Measurements from ENCODE around the gene CBX8. TPM values are rescaled to one million over a fixed set of nuclear protein-coding genes. Genes with fewer than 3 reads are reported as not detected.

Gene CBX8
- 5.5 TPM for polyA plus RNA-seq (2013, experiment 1 of 2; ENCODE audit: insufficient read length)
- polyA plus RNA-seq (2013, experiment 2 of 2; ENCODE audit: insufficient read length), result 4.7 TPM

GRCh38 chr17:79796763-79797491 is at the start of gene CBX8:
Gene CBX8 (minus strand): TSS chr17:79797077. CDS start chr17:79796998, 79 bp downstream.
- peak; percentile 98 for DNase-seq

DNA sequence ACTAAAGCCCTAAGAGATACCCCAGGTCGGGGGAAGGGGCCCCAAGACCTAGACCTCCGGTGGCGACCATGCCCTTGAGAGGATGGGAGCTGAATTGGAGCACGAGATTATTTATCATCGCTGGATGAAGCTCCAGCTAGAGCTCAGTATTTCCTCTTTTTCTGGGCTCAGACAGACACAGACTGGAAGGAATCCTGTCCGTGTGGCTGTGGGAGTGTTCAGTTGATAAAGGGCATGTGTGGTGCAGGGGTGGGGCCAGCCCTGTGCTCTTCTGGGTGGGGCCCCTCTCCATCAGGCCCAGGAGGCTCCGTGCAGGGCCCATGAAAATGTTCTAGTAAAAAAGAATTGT is 48.7 kb upstream of the CBX8 start:
- DNase-seq, result peak; percentile 28

DNA sequence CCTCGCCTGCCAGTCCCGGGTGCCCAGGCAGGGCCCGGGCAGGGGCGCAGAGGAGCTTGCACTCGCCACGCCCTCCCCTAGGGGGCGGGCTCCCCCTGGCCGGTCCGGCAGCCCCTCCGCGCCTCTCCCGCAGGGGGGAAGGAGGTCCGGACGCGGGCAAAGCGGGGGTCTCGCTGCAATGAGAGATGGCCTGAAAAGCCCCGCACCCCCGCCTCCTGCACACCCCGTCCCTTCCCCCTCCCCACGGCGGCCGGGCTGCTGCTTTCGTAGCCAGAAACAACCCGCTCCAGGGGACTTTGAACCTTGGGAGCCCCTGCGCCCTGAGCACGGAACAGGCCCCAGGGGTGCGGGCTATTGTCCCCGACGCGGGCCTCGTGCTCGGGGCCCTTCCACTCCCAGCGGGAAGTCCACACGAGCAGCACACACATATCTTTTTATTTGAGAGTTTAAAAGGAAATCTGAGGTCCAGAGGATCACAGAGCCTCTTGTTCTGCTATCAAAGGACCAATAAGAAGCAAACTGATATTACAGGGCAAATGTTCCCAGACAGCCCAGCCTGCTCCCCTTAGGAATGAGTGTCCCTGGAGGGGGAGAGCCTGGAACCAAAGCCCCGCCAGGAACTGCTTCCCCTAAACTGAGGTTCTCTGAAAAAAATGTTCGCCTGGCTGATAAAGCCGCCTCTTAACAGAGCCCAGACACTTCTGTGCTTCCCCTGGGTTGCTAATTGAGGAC is 48.2 kb upstream of the CBX8 start:
- peak; percentile 18 for DNase-seq

GRCh38 chr17:79843816-79844800 is 47.2 kb upstream of the CBX8 start:
- DNase-seq, result peak; percentile 61

DNA sequence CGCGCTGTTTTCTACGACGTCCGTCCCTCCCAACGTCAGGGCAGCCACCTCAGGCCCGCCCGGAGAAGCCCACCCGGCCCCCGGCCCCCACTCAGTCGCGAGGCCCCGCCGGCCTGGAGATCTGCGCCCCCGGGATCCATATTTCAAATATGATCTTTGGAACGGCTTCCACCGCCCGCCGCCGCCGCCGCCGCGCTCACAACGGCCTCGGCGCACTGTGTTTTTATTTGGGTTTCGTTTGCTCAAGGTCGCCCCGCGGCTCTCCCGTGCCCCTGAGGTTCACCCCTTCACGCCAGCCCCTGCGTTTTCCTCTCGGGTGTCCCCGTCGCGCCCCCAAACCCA is 46.6 kb upstream of the CBX8 start:
- DNase-seq, result no peak

GRCh38 chr17:79842656-79843473 is 46.0 kb upstream of the CBX8 start:
- no peak for DNase-seq

GRCh38 chr17:79842136-79842655 is 45.3 kb upstream of the CBX8 start:
- no peak for DNase-seq

DNA sequence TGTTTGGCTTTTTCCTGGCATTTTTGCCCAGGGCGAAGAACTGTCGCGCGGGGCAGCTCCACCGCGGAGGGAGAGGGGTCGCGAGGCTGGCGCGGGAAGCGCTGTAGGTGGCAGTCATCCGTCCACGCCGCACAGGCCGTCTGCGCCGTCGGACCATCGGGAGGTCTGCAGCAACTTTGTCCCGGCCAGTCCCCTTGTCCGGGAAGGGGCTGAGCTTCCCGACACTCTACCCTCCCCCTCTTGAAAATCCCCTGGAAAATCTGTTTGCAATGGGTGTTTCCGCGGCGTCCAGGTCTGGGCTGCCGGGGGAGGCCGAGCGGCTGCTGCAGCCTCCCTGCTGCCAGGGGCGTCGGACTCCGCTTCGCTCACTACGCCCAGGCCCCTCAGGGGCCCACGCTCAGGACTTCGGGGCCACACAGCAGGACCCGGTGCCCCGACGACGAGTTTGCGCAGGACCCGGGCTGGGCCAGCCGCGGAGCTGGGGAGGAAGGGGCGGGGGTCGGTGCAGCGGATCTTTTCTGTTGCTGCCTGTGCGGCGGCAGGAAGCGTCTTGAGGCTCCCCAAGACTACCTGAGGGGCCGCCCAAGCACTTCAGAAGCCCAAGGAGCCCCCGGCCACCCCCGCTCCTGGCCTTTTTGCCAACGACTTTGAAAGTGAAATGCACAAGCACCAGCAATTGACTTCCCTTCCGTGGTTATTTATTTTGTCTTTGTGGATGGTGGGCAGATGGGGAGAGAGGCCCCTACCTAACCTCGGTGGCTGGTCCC is 44.7 kb upstream of the CBX8 start:
- DNase-seq, result no peak

- no peak for DNase-seq
These were observed 44.1 kb upstream of the CBX8 start for GRCh38 chr17:79840989-79841286.

DNA sequence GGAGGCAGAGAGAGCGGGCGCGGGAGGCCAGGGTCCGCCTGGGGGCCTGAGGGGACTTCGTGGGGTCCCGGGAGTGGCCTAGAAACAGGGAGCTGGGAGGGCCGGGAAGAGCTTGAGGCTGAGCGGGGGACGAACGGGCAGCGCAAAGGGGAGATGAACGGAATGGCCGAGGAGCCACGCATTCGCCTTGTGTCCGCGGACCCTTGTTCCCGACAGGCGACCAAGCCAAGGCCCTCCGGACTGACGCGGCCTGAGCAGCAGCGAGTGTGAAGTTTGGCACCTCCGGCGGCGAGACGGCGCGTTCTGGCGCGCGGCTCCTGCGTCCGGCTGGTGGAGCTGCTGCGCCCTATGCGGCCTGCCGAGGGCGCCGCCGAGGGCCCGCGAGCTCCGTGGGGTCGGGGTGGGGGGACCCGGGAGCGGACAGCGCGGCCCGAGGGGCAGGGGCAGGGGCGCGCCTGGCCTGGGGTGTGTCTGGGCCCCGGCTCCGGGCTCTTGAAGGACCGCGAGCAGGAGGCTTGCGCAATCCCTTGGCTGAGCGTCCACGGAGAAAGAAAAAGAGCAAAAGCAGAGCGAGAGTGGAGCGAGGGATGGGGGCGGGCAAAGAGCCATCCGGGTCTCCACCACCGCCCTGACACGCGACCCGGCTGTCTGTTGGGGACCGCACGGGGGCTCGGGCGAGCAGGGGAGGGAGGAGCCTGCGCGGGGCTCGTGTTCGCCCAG is 43.6 kb upstream of the CBX8 start:
- peak; percentile 47 for DNase-seq

DNA sequence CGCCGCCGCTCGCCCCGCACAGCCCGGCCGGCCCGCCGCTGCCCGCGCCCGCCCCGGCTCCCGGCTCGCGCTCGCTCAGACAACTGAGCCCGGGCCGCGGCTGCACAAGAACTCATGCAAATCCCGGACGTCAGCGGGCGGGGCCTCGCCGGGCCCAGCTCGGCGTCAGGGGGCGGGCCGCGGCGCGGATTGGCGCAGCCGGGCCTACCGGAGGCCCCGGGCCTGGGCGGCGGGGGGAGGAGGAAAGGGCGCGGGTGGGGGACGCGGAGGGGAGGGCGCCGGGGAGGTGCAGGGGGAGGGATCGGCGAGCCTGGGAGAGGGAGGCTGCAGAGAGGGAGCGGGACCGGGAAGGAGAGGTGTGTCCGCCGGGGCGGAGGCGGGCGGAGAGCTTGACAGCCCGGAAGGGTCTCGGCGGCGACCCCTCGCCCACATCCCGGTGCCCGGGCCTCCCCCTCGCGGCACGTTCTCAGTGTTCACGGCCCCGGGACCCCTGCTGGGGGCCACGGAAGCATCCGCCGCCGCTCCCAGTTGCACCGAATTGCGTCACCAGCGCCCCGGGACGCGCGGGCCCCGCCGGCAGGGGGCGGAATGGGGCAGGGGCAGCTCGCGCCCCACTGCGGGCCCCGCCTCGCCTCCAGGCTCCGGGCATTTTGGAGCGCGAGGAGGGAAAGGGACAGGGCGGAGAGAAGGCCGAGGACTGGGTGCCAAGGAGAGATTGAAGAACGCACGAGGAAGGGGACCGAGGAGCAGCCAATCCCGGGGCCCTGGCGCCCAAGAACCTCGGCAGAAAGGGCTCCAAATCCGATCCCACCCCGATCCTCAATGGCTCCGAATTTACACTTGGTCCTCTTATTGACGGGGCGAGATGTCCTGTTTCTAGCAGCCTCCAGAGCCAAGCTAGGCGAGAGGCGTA is 42.7 kb upstream of the CBX8 start, which contains the start of gene CBX4:
Gene CBX4 (minus strand): TSS at position 85 of the 913 bp plus-strand sequence. CDS start 189 bp downstream, outside the sequence.
- DNase-seq, result peak; percentile 94

GRCh38 chr17:79838522-79839274 is 41.8 kb upstream of the CBX8 start:
- peak; percentile 59 for DNase-seq

DNA sequence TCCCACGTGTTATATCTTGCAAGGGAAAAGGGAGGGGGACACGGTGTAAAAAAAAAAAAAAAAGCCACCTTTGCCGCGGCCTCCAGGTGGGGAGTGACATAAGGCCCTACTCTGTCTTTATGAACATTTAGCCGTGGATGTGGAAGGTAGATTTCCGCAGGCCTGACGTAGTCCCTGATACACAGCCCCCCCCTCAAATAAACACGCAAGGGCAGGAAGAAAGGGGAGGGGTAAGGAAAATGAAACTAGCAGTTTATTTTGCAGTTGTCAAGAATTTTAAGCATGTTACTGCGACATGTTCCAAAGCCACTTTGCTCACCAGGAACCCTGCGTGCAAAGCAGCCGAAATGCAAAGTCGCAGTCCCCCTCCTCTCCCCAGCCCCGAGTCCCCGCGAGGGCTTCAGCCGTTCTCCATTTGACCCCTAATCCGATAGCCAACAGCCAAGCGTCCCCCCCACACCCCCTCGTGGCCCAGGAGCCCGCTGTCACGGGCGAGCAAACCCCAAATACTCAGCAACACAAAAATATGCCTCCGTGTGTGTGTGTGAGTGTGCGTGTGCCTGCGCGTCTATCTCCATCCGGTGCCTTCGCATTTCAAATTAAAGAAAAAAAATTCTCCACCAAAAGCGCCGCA is 41.1 kb upstream of the CBX8 start:
- no peak for DNase-seq

DNA sequence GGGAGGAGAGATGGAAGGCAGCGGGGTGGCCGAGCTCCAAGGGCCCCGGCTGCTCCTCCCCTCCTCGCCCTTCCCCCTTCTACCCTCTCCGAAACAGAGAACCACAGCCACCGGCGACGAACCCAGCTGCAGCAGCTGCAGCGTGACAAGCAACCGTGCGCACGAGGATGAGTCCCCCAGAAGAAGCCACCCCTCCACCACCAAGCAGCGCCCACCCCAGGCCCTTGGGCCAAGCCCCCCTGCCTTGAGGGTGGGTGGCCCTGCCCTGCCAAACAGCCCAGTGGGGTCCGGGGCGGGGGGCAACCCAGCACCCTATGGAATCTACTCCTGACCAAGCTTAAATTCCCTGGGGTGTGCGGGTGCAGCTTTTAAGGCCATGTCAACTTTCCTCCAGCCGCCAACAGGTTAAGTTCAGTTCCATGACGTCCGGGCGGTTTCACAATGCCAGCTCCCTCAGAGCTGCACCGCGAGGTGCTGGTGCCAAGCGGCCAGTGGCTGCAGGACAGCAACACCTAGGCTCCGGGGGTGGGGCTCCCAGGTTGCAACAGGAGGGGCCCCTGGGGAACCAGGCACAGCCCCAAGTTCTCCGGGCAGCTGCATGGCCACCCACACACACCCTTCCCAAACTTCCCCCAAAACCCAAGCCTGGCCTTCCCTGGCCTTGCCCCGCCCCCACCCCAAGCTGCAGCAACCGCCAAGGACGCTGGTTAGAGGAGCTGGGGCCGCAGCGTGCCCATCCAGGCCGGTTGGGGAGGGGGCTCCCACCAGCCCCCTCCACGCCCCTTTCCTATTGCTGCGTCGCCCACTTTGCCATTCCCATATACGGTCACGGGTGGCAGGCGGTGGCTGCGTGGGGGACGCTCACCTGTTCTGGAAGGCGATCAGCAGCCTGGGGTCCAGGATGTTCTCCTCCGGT is 40.4 kb upstream of the CBX8 start:
- DNase-seq, result peak; percentile 46

DNA sequence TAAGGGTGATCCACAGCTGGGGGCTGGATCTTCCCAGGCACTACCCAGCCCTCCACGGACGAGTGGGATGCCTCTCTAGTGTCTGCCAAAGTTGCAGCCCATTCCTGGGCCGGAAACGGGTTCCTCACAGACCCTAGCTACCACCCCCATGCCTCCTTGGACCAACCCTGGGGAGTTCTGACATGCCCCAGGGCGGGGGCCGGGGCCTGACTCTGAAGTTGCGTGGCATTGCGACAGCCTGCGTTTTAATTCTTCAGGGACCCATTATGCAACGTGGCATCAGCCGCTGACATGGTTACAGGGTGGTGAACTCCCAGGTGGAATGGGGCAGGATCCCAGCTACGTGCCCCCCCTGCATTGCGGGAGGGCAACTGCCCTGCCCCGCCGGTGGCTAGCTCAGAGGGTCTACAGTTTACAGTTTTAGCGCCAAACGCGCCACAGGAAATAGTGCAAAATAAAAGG is 39.7 kb upstream of the CBX8 start:
- peak; percentile 27 for DNase-seq

DNA sequence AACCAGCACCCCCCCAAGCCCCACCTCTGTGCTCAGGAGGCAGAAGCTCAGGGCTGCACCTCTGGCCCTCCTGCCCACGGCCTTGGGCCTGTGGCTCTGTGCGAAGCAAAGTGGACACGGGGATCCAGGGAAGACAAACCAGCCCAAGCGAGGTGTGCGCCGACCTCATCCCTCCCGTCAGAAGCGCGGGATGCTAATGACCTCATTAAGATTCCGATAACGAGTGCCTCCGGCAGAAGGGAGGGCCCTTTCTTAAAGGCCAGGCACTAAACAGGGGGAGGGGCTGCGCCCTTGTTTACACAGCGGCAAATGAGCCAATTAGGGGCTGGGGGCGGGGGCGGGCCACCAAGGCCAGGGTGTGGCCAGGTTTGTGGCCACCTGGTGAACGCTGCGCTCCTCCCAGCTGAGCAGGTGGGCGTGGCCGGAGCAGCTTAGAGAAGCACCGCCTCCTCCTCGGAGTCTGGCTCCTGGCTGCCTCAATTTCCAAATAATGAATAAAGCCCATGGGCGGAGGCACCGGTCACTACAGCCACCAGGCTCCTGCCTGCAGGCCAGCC is 39.2 kb upstream of the CBX8 start:
- no peak for DNase-seq

Data from fibroblast of skin of back (primary cell).